Omental fat pad (tissue), 4 donors: ENCODE results near the gene CST4. TPM values are rescaled to one million over a fixed set of nuclear protein-coding genes. Genes with fewer than 3 reads are reported as not detected.

Experiments used
- ATAC-seq: fragments of 150-250 bp; one replicate; pipeline ENCODE4 v1.9.1; 2016; ENCODE audit warnings: mild to moderate bottlenecking, moderate library complexity; ENCODE audit not compliant: low FRiP score
- DNase-seq: peaks from one replicate; pipeline ENCODE4 v3.0.0-alpha.2; 2019; ENCODE audit warnings: low spot score
- total RNA-seq, 4 donors: library from RNA; depleted of rRNA; stranded (reverse); fragments of >200 nt; gene quantifications; one replicate each; pipeline ENCODE4 v1.1.0, GENCODE V29; 2016
- TF ChIP-seq, protein P1 (sequence below), 3 donors: fragments of 450-650 bp; IDR thresholded peaks; one replicate each; pipeline ENCODE4 v1.5.1; 2016 to 2017; ENCODE audit warnings: antibody characterized with exemption in 3 of 3, mild to moderate bottlenecking in 3 of 3, moderate library complexity in 2 of 3

Gene CST4
- total RNA-seq, 4 donors from 2014 or later: not detected

DNA sequence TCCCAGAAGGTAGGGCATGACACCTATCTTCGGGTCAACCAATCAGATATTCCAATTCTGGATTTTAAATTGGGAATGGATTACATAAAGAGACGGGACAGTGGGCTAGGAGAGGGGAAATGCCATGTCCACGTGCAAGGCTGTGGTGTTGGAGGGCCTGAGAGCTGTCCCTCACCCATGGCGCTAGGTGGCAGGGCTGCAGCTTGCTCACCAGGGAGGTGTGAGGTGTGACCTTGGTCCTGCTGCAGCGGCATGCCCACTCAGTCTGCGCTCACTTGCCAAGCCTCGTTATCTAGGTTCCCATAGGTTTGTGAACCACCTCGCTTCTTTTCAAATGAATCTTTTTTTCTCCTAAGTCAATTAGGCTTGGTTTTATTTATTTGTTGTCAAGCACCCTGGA is 31.6 kb downstream of the CST4 start:
- ATAC-seq: no peak
- DNase-seq: no peak
- TF ChIP-seq, protein P1, sequence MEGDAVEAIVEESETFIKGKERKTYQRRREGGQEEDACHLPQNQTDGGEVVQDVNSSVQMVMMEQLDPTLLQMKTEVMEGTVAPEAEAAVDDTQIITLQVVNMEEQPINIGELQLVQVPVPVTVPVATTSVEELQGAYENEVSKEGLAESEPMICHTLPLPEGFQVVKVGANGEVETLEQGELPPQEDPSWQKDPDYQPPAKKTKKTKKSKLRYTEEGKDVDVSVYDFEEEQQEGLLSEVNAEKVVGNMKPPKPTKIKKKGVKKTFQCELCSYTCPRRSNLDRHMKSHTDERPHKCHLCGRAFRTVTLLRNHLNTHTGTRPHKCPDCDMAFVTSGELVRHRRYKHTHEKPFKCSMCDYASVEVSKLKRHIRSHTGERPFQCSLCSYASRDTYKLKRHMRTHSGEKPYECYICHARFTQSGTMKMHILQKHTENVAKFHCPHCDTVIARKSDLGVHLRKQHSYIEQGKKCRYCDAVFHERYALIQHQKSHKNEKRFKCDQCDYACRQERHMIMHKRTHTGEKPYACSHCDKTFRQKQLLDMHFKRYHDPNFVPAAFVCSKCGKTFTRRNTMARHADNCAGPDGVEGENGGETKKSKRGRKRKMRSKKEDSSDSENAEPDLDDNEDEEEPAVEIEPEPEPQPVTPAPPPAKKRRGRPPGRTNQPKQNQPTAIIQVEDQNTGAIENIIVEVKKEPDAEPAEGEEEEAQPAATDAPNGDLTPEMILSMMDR (IDR thresholded peaks at IDR 0.05): no peak

- TF ChIP-seq, protein P1 (IDR thresholded peaks at IDR 0.05): no peak
- DNase-seq (no peak), ATAC-seq (peak; percentile 29)
Observed at GRCh38 chr20:23656372-23656771, 32.5 kb downstream of the CST4 start.

- ATAC-seq (peak; percentile 88), DNase-seq (no peak)
- TF ChIP-seq, protein P1 (IDR thresholded peaks at IDR 0.05): no peak
Observed at GRCh38 chr20:23655491-23656211, 33.2 kb downstream of the CST4 start.

DNA sequence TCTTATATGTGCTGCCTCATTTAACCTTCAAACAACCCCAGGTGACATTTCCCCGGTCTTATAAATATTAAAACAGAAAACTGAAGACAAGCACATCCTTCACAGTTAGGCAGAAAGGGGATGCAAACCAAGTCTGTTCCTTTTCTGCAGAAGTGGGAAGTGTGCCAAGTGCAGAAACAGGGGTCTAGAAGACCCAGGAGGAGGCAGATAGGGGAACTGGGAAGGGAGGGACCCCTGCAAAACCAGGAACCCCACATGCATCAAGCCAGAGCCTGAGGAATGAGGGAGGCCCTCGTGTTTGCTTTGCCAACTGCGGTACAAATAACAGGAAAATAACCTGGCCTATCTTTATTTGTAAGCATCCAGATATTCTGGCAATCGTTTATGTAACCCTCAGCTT is 34.1 kb downstream of the CST4 start:
- TF ChIP-seq, protein P1 (IDR thresholded peaks at IDR 0.05): no peak
- DNase-seq (no peak), ATAC-seq (no peak)

GRCh38 chr20:23654000-23654399 is 34.8 kb downstream of the CST4 start:
- ATAC-seq (no peak), DNase-seq (no peak)
- TF ChIP-seq, protein P1 (IDR thresholded peaks at IDR 0.05): no peak

DNA sequence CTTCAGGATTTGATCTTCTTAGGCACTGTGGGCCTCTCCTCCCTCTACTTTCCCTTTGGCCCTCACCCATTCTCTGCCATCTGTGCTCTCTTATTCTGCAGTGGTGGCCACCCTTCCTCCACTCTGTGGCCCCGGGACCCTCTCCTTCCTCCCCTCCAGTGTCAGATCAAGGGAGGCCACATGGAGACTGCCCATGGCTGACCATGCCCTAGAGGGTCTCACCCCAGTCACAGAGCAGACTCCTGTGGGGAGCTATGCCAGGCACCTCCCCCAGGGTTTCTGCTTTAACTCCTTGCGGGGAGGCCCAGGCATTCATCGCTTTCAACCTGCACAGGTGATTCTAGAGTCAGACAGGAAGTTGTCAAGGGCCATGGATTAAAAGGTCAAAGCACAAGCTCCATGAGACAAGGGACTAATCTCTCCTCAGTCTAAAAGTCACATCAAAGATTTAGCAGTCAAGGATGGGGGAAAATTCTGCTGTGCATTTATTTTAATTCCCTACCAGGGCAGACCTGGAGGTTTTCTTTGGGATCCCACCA is 35.4 kb downstream of the CST4 start:
- TF ChIP-seq, protein P1 (IDR thresholded peaks at IDR 0.05): no peak
- ATAC-seq (no peak), DNase-seq (no peak)

- TF ChIP-seq, protein P1 (IDR thresholded peaks at IDR 0.05): no peak
- DNase-seq (no peak), ATAC-seq (no peak)
Observed at GRCh38 chr20:23652926-23653325, 35.9 kb downstream of the CST4 start.
